ENCODE measurements around the gene PTAR1. TPM values are rescaled to one million over a fixed set of nuclear protein-coding genes. Genes with fewer than 3 reads are reported as not detected.

Gene PTAR1
- polyA plus RNA-seq, 1 donor: 20.9 TPM

DNA sequence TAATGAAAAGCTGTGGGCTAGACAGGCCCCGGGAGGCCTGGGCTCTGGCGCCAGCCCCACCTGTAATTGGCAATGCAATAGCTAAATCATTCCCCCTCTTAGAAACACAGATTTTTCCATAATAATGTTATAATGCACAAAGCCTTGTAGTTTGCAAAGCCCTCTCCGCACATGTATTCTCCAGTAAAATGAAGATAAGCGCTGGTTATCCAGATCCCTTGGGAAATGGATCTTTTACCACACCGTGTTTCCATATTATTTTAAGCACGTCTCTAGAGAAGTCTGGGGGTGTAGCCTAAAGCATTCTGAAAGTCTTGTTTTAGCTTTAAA is 86.5 kb downstream of the PTAR1 start:
- no peak for DNase-seq

DNA sequence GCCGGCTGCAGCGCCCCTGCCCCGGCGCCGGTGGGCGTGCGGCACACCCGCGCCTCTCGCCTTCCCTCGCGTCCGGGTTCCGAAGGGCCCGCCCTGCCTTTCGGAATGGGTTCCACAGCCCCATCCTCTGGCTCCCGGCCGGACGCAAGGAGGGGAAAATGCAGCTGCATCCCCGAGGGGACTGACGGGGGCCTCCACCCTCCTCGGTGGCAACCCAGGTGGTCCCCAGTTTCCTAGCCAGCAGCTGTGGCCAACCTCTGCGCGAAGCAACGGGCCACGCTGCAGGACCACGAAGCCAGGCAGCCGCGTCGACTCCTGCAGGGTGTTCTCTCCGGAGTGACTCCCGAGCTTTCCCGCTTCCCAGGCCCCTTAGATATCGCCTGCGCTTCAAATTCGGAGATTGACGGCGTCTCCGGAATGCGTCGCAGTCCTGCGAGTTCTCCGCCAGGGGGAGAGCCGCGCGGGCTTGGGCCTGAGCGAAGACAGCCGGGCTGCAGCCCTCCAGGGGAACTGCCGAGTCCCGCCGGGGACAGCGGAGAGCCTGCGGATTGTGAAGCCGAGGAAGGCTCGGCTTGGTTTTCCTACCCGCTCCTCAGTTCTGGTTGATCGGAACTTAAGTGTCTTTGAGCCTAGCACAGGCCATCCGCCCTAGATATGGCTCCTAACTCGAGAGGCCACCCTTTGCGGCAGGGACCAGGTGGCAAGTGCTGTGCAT is 87.1 kb downstream of the PTAR1 start:
- peak; percentile 87 for DNase-seq

DNA sequence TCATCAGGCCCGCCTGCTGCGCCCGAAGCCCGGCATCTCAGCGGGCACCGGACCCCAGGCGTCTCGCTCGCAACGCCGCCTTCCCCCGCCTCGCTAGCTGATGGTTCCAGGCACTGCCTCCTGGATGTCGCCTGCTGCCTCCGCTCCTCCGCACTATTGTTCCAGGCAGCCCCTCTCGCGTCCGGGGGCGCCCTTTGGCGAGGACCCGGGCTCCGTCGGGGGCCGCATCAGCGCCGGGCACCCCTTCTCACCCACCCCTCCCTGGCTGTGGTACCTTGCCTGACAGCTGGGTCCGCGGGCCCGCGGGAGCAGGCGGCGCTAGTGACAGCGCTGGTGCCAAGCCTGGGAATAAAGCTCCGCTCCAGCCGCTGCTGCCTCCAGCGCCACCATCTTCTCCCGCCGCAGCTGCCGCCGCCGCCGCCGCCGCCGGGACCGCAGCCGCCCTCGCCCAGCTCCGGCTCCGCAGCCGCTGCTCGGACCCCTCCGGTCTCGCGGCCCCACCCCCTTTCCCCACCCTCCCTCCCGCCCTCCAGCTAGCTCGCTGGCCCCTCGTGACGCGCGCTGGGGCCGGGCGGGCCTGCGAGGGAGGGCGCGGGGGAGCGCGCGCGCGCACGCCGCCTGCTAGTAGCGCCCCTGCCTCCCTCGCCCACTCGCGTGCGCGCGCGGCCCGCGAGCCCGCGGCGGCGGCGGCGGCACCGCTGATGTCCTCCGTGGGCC is 87.8 kb downstream of the PTAR1 start, which contains the start of gene APBA1:
APBA1 (minus strand) TSS at position 493 of the 717 bp plus-strand sequence.
- peak; percentile 90 for DNase-seq

DNA sequence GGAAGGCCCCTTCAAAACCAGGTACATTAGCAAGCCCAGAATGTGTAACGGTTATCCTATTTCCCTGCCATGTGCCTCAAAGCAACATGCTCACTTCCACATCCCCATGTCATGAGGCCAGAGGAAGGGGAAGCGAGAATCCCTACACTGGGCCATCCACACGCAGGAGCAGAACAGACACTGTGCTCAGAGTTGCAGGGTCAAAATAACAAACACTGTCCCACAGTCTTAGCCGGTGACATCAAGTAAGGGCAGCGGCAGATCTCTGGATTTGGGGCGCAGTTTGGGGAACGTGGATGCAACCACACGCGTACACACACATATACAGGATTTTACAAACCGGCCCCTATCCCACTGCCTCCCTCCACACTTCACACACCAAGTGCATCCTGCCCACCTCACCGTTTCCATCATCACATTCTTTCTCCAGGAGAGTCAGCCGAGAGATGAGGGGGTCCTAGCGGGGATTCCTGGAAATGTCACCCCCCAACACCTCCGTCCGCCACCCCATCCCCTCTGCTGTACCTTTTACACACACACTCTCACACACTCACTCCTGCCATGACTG is 88.4 kb downstream of the PTAR1 start:
- DNase-seq: peak; percentile 54

DNA sequence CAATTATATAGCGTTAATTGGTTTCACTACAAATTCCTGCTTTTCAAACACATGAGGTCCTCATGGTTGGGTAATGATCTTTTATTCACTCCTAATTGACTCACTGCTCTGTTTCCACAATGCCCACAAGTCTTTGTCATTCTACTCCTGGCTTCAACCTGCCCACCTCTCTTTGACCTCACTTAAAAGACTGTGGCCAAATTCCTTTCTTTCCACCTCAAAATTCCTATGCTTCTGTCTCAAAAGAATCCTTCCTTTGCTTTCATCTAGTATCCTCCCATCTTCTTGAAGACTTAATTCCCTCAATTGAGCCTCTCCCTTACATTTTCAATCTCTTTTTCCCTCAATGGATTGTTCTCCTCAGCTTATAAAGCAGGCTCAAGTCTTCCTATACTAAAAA is 92.5 kb downstream of the PTAR1 start:
- DNase-seq: no peak

DNA sequence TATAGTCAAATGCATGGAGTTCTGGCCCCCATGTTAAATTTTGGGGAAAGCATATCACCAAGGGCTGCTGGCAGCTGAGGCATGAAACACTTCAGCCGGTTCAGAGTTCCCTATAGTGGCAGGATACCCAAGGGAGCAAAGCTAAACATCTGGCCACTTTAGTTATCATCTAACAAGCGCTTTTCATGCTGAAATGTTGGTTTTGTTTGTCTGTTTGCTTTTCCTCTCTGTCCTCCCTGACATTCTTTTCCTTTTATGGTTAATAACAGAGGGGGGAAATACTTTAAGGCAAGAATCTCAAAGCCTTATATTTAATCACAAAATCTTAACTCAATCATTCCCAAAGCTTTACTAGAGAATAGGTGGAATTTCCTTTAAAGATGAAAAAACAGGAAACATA is 99.5 kb downstream of the PTAR1 start:
- DNase-seq: no peak

Other genes starting within 250 kb of the PTAR1 start
- gene APBA1, start 87.6 kb downstream of the PTAR1 start, polyA plus RNA-seq (ENCODE audit: insufficient read length): 6.0 TPM
- not detected for gene CFAP95, start 60.8 kb upstream of the PTAR1 start, polyA plus RNA-seq (ENCODE audit: insufficient read length)

Measured in hindlimb muscle (tissue), 1 donor.